Activated CD8-positive, alpha-beta memory T cell treated with anti-CD3 and anti-CD28 coated beads, Interleukin-2, amount 50 U/mL, for 48 hours (primary cell): ENCODE measurements around the gene FES.

ENCODE experiments used
- DNase-seq: peaks from one replicate; pipeline ENCODE4 v3.0.0-alpha.2; 2020

FES gene

DNA sequence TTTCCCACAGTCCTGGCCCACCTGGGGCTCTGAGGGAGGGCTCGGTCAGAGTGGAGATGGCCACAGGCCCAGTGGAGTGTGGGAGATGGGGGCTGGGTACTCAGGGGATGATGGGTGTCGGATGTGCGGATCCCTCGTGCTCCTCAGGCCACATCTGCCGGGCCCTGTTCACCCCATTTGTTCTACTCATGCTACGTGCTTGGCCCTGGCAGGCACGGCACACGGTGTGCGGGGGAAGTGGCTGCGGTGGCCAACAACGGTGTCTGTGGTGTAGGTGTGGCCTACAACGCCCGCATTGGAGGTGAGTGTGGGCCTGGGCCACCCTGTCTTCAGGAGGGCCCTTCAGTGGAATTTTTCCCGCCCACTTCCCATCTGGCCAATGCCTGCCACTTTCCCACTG is 7.0 kb upstream of the FES start:
- DNase-seq = no peak

GRCh38 chr15:90877996-90878395 is 6.3 kb upstream of the FES start:
- DNase-seq = no peak

DNA sequence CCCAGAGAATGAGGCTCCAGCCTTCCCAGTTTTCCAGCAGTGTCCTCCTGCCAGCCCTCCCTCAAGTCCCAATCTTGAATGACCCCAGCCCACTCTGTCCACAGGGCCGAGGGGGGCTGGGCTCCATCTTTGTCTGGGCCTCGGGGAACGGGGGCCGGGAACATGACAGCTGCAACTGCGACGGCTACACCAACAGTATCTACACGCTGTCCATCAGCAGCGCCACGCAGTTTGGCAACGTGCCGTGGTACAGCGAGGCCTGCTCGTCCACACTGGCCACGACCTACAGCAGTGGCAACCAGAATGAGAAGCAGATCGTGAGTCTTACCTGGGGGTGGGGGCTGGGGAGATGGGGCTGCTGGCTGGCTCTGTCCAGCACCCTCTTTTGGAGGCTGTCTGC is 5.6 kb upstream of the FES start:
- no peak for DNase-seq

DNA sequence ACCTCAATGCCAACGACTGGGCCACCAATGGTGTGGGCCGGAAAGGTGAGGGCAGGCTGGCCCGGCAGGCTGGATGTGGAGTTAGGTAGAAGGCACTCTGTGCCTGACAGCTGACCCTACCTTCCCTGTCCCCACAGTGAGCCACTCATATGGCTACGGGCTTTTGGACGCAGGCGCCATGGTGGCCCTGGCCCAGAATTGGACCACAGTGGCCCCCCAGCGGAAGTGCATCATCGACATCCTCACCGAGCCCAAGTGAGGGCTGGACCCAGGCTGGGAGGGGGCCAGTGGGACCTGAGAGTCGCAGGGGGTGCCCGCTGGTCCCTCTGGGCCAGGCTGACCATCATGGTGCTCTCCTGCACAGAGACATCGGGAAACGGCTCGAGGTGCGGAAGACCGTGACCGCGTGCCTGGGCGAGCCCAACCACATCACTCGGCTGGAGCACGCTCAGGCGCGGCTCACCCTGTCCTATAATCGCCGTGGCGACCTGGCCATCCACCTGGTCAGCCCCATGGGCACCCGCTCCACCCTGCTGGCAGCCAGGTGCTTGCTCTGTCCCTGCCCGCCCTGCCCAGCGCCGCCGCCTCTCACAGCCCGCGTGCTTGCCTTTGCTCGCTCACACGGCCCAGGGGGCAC is 4.5 kb upstream of the FES start:
- DNase-seq = no peak

DNA sequence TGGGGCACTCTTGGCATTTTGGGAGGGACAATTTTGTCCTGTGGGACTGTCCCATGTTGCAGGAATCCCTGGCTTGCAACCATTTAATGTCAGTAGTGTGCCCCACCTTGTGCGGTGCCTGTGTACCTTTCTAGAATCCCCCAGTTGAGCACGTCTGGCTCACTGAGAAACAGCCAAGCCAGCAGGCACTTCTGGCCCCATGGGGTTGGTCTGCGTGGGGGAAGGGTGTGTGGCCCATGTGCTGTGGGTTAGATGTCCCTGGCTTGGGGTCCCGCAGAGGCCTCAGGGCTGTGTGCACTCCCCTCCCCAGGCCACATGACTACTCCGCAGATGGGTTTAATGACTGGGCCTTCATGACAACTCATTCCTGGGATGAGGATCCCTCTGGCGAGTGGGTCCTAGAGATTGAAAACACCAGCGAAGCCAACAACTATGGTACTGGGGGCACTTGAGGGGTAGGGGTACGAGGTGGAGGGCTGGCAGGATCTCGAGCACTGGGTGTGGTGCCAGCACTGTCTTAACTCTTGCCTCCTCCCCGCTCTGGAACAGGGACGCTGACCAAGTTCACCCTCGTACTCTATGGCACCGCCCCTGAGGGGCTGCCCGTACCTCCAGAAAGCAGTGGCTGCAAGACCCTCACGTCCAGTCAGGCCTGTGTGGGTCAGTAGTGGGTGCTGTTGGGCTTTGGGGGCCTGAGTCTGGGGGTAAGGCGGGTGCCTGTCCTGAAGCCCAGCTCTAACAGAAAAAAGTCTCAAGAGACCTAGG is 3.7 kb upstream of the FES start:
- no peak for DNase-seq

DNA sequence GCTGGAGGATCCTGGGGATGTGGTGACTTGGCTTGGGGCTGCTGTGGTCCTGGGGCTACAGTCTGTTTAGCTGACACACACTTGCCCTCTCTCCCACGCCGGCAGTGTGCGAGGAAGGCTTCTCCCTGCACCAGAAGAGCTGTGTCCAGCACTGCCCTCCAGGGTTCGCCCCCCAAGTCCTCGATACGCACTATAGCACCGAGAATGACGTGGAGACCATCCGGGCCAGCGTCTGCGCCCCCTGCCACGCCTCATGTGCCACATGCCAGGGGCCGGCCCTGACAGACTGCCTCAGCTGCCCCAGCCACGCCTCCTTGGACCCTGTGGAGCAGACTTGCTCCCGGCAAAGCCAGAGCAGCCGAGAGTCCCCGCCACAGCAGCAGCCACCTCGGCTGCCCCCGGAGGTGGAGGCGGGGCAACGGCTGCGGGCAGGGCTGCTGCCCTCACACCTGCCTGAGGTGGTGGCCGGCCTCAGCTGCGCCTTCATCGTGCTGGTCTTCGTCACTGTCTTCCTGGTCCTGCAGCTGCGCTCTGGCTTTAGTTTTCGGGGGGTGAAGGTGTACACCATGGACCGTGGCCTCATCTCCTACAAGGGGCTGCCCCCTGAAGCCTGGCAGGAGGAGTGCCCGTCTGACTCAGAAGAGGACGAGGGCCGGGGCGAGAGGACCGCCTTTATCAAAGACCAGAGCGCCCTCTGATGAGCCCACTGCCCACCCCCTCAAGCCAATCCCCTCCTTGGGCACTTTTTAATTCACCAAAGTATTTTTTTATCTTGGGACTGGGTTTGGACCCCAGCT is 2.9 kb upstream of the FES start:
- no peak for DNase-seq

GRCh38 chr15:90881978-90882721 is 2.2 kb upstream of the FES start:
- no peak for DNase-seq

DNA sequence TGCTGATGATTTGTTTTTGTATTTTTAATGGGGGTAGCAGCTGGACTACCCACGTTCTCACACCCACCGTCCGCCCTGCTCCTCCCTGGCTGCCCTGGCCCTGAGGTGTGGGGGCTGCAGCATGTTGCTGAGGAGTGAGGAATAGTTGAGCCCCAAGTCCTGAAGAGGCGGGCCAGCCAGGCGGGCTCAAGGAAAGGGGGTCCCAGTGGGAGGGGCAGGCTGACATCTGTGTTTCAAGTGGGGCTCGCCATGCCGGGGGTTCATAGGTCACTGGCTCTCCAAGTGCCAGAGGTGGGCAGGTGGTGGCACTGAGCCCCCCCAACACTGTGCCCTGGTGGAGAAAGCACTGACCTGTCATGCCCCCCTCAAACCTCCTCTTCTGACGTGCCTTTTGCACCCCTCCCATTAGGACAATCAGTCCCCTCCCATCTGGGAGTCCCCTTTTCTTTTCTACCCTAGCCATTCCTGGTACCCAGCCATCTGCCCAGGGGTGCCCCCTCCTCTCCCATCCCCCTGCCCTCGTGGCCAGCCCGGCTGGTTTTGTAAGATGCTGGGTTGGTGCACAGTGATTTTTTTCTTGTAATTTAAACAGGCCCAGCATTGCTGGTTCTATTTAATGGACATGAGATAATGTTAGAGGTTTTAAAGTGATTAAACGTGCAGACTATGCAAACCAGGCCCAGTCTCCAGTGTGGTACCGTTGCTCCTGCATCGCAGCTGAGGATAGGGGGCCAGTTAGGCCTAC is 1.4 kb upstream of the FES start:
- no peak for DNase-seq

DNA sequence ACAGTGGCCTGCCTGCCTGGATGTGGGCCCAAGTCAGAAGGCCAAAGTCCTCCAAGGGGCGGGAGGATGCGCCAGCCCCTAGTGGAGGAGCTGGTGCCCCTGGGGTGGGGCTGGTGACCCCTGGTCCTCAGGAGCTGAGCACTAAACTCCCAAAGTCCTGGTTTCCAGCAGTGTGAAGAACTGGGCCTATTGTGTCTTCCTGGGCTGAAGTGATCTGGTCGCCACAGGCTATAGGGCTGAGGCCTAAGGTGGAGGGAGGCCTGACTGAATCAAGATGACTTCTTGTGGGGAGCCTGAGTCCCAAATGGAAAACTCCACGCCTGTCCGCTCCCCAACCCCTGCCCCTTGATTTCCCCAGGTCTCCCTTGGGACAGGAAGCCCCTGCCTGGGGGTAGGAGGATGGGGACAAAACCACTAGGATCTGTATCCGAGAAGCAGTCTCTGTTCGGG is 753 bp upstream of the FES start:
- no peak for DNase-seq

DNA sequence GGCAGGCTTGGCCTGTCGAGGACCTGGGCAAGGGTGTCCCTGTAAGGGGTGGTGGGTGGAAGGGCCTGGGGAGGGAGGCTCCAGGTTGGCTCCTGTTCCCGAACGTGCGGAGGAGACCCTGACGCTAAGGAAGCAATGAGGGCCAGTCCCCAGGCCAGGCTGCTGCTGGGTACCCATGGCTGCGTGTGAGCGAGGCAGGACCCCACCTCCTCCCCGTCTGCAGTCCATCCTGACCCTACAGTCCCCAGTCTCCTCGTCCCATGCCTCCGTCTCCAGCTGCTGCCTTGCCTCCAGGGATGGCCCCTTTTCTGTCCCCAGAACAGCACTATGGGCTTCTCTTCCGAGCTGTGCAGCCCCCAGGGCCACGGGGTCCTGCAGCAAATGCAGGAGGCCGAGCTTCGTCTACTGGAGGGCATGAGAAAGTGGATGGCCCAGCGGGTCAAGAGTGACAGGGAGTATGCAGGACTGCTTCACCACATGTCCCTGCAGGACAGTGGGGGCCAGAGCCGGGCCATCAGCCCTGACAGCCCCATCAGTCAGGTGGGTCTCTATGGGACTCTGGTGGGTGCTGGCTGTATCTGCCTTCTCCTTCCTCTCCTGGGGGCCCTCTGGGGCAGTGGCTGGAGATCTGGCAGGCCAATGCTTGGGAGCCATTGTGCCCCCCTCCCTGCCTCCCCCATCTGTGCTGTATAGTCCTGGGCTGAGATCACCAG is 571 bp downstream of the FES start:
- DNase-seq = peak; percentile 77

DNA sequence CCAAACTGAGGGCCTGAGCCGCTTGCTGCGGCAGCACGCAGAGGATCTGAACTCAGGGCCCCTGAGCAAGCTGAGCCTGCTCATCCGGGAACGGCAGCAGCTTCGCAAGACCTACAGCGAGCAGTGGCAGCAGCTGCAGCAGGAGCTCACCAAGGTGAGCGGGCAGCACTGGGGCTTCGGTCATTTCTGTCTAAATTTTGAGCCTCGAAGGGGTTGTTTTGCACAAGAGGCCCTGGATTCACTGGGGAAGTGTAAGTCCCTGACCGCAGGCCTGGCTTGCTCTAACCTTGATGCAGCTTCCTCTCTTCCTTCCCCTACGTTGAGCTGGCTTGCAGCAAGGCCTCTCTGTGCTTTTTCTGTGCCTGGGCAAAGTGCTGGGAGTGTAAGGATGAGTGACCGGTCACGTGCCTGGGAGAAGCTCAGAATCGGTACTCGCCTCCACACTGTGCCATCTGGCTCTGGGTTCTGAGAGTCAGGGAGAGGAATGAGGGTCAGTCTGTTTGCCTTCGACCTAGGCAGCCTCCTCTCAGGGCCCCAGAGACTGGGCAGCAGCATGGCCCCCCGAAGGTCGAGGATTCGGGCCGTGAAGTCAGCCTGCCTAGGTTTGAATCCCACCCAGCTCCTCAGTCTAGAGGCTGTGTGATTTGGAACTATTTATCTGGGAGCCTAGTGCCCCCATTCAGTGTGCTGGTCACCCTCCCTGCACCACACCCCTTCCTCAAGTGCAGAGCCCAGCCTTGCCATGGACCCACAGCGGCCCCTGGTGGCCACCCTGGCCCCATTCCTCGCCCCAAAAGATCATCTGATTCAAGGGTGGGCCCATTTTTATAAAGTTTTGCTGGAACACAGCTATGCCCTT is 1.4 kb downstream of the FES start:
- DNase-seq = peak; percentile 96

- no peak for DNase-seq
These were observed 1.9 kb downstream of the FES start for GRCh38 chr15:90886291-90886614.

DNA sequence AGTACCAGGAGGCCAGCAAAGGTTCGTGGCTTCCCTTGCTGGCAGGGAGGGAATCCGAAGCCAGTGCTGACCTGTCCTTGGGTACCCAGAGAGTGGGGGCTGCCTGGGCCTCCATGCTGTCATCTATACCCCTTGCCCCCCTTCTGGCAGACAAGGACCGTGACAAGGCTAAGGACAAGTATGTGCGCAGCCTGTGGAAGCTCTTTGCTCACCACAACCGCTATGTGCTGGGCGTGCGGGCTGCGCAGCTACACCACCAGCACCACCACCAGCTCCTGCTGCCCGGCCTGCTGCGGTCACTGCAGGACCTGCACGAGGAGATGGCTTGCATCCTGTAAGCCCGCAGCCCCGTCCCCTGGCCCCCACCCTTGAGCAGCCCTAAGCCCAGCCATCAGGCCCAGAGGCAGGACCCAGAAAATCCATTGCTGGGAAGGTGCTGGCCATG is 2.8 kb downstream of the FES start:
- no peak for DNase-seq

GRCh38 chr15:90889313-90889730 is 5.0 kb downstream of the FES start:
- DNase-seq = no peak

DNA sequence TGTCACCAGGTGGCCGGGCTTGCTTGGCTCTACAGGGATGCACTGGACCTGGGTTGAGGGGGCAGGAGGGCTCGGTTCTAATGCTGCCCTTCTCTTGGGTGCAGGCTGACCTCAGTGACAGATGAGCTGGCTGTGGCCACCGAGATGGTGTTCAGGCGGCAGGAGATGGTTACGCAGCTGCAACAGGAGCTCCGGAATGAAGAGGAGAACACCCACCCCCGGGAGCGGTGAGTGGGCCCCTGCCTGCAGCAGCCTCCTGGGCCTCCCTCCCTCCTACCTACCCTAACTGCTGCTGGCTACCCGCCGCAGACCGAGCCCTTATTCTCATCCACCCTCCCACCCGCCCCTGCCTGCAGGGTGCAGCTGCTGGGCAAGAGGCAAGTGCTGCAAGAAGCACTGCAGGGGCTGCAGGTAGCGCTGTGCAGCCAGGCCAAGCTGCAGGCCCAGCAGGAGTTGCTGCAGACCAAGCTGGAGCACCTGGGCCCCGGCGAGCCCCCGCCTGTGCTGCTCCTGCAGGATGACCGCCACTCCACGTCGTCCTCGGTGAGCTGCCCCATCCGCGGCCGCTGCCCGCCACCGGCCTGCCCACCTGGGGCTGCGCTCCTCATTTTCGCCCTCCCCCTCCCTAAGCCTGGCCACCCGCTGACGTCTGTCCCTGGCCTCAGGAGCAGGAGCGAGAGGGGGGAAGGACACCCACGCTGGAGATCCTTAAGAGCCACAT is 5.6 kb downstream of the FES start:
- no peak for DNase-seq

DNA sequence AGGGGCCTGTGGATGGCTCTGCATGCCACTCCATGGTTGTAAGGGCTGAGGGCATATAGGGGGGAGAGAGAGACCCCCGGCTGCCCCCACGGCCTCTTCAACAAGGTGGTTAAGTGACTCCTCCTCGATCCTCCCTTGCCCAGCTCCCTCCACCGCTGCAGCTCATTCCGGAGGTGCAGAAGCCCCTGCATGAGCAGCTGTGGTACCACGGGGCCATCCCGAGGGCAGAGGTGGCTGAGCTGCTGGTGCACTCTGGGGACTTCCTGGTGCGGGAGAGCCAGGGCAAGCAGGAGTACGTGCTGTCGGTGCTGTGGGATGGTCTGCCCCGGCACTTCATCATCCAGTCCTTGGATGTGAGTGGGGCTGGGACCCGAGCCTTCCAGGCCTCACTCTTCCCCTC is 6.5 kb downstream of the FES start:
- DNase-seq = no peak

DNA sequence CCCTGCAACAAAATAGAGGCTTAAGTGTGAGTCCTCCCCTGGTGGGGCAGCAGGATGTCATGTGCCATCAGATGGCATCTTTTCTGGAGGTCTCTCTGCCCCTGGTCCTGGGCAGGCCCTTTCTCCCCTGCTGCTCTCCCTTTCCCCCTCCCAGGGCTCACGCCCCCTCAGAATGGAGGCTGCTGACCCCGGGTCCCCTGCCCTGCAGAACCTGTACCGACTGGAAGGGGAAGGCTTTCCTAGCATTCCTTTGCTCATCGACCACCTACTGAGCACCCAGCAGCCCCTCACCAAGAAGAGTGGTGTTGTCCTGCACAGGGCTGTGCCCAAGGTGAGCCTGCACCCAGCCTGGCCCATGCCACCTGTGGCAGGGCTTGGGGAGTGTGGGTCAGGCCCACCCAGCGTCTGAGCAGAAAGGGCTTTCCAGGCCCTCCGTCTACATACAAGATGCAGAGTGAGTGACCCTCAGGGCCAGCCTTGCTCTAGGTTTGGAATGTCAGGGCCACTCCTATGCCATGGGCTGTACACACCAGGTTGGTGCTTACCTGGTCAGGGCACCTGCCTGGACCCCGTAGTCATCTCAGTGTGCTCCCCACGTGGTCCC is 7.1 kb downstream of the FES start:
- DNase-seq = no peak

DNA sequence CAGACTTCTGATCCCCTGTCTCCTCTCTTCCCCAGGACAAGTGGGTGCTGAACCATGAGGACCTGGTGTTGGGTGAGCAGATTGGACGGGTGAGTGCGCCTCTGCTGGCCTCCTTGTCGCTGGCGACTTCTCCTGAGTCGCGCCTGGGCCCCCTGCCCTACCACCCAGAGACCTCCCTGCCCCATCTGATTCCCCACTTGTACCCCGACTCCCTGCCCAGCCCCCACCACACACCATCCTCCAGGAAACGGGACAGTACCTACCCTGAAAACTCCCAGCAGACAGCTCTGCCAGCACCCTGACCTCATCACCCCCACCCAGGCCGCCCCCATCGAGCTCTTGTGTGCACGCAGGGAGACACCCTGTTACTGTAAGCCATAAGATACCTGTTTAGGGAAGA is 7.7 kb downstream of the FES start:
- no peak for DNase-seq

DNA sequence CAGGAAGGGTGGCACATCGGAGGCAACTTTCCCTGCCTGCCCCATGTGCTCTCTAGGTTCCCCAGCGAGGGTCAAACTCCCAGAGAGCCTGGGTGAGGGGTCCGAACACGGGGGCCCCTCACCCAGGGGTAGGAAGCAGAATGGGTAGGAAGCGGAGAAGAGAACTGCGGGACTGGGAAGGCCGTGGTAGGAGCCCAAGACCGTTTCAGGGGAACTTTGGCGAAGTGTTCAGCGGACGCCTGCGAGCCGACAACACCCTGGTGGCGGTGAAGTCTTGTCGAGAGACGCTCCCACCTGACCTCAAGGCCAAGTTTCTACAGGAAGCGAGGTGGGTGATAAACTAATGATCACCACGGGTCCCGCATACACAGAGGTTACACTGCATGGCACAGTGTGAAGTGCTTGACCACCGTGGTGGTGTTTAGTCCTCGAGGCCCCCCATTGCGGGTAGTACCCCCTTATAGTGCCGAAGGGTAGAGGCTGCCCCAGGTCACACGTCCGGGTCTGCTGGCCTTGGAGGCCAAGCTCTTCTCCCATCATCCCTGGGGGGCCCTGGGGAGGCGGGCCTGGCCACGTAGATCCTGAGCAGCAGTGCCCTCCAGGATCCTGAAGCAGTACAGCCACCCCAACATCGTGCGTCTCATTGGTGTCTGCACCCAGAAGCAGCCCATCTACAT is 8.3 kb downstream of the FES start:
- no peak for DNase-seq
